HCT116 (cell line): Measurements from ENCODE around the gene DDN. TPM values are rescaled to one million over a fixed set of nuclear protein-coding genes. Genes with fewer than 3 reads are reported as not detected.

Source experiments
- ATAC-seq: fragments of 200-7000 bp; cut with Tn5 transposase; 2 replicates; pipeline ENCODE4 v1.9.1; 2020; ENCODE audit warnings: mild to moderate bottlenecking, moderate library complexity
- BruUV-seq: library from RNA; stranded (reverse); fragments of 400-500 nt; replicated peaks from 2 replicates; lab custom pipeline; 2021; lab: Mats Ljungman, UMichigan
- CTCF ChIA-PET: fragments of 300-600 bp; sonication (Branson Sonifier 250); formaldehyde crosslinking; loops from one replicate; lab custom pipeline; 2021; ENCODE audit warnings: antibody characterized with exemption; lab: Charles Lee
- POLR2A ChIA-PET: fragments of 300-600, 350-600 bp; sonication (Branson Sonifier 250); formaldehyde crosslinking; loops from one replicate; lab custom pipeline; 2021; ENCODE audit warnings: antibody characterized with exemption; lab: Charles Lee
- RAD21 ChIA-PET, 2 experiments: fragments of 300-600 bp; sonication (Branson Sonifier 250); formaldehyde crosslinking; loops; one replicate each; lab custom pipeline; 2023; ENCODE audit warnings: low total read pairs in 2 of 2; ENCODE audit not compliant: uncharacterized antibody in 2 of 2, unreplicated experiment in 2 of 2, low non-redundant PET in 1 of 2; lab: Charles Lee
- DNase-seq: peaks from one replicate; pipeline ENCODE4 v3.0.0-alpha.2; 2010; ENCODE audit warnings: low read depth, low spot score
- H2AFZ ChIP-seq: fragments of 200-600 bp; shearing (Covaris generic), sonication (generic); 2 replicates; pipeline ENCODE4 v1.6.1; 2017; ENCODE audit warnings: low read depth, mixed run types, mixed read lengths, antibody characterized with exemption, low read length; ENCODE audit not compliant: poor library complexity, severe bottlenecking
- H3K27ac ChIP-seq: 2 replicates; pipeline ENCODE4 v1.5.1; 2012; ENCODE audit warnings: low read depth, low read length
- H3K27me3 ChIP-seq: fragments of 200-600 bp; sonication (generic); 2 replicates; pipeline ENCODE4 v1.6.1; 2016; ENCODE audit warnings: mixed run types, low read length, mixed read lengths; ENCODE audit not compliant: insufficient read depth
- H3K36me3 ChIP-seq, 2 experiments: fragments of 200-500 bp in 1 of 2; fragments of 200-600 bp in 1 of 2; sonication (Bioruptor generic) in 1 of 2; sonication (generic) in 1 of 2; 2 replicates each; pipeline versions ENCODE4 v1.5.1 to v1.6.1; 2014 to 2016; ENCODE audit warnings: low read length in 2 of 2, inconsistent platforms in 1 of 2, mixed read lengths in 1 of 2, mixed run types in 1 of 2; ENCODE audit not compliant: insufficient read depth in 2 of 2, control insufficient read depth in 1 of 2
- H3K4me1 ChIP-seq, 2 experiments: fragments of 200-600 bp in 1 of 2; sonication (generic) in 1 of 2; 2 replicates each; pipeline versions ENCODE4 v1.5.1 to v1.6.1; 2012 to 2017; ENCODE audit warnings: low read length in 2 of 2, inconsistent platforms in 1 of 2, mild to moderate bottlenecking in 1 of 2, mixed read lengths in 1 of 2, mixed run types in 1 of 2, moderate library complexity in 1 of 2; ENCODE audit not compliant: insufficient read depth in 2 of 2, control insufficient read depth in 1 of 2
- H3K4me2 ChIP-seq: fragments of 200-600 bp; sonication (generic); 2 replicates; pipeline ENCODE4 v1.6.1; 2017; ENCODE audit warnings: mixed run types, low read length, mixed read lengths
- H3K4me3 ChIP-seq, 2 experiments: fragments of 200-600 bp in 1 of 2; sonication (generic) in 1 of 2; replicated peaks in 1 of 2; 2 replicates each; pipeline ENCODE4 v1.5.1; 2011 to 2016; ENCODE audit warnings: low read length in 2 of 2, control low read depth in 1 of 2, low read depth in 1 of 2, mild to moderate bottlenecking in 1 of 2, mixed read lengths in 1 of 2, mixed run types in 1 of 2
- H3K79me2 ChIP-seq: fragments of 200-600 bp; sonication (generic); 2 replicates; pipeline ENCODE4 v1.6.1; 2017; ENCODE audit warnings: mild to moderate bottlenecking, mixed run types, low read length, moderate library complexity, mixed read lengths; ENCODE audit not compliant: insufficient read depth
- H3K9ac ChIP-seq: fragments of 200-600 bp; sonication (generic); 2 replicates; pipeline ENCODE4 v1.6.1; 2016; ENCODE audit warnings: low read length, mixed read lengths
- H3K9me2 ChIP-seq: fragments of 200-600 bp; sonication (generic), shearing (Covaris generic); 2 replicates; pipeline ENCODE4 v1.6.1; 2017; ENCODE audit warnings: mixed run types, mild to moderate bottlenecking, moderate library complexity; ENCODE audit not compliant: insufficient read depth
- H3K9me3 ChIP-seq, 2 experiments: fragments of 200-500 bp in 1 of 2; fragments of 200-600 bp in 1 of 2; sonication (Bioruptor generic) in 1 of 2; sonication (generic) in 1 of 2; 2 replicates each; pipeline ENCODE4 v1.6.1; 2014 to 2017; ENCODE audit warnings: low read length in 2 of 2, mixed read lengths in 2 of 2, inconsistent platforms in 1 of 2, low read depth in 1 of 2, mild to moderate bottlenecking in 1 of 2, mixed run types in 1 of 2, moderate library complexity in 1 of 2; ENCODE audit not compliant: control insufficient read depth in 1 of 2, insufficient read depth in 1 of 2
- H4K20me1 ChIP-seq: fragments of 200-600 bp; sonication (generic), shearing (Covaris generic); 2 replicates; pipeline ENCODE4 v1.6.1; 2017; ENCODE audit warnings: mixed run types, mild to moderate bottlenecking, moderate library complexity; ENCODE audit not compliant: insufficient read depth
- CEBPB ChIP-seq: IDR thresholded peaks from 2 replicates; pipeline ENCODE4 v1.6.1; 2012; ENCODE audit warnings: low read depth
- EGR1 ChIP-seq: IDR thresholded peaks from 2 replicates; pipeline ENCODE4 v1.6.1; 2012; ENCODE audit warnings: low read depth
- EZH2 ChIP-seq: fragments of 200-600 bp; sonication (generic); IDR thresholded peaks from 2 replicates; pipeline ENCODE4 v1.6.1; 2017; ENCODE audit warnings: antibody characterized with exemption, mixed run types
- EZH2phosphoT487 ChIP-seq: fragments of 200-600 bp; IDR thresholded peaks from 2 replicates; pipeline ENCODE4 v1.6.1; 2018; ENCODE audit warnings: antibody characterized with exemption, borderline replicate concordance
- FOSL1 ChIP-seq: IDR thresholded peaks from 2 replicates; pipeline ENCODE4 v1.6.1; 2012; ENCODE audit warnings: low read depth
- JUND ChIP-seq: IDR thresholded peaks from 2 replicates; pipeline ENCODE4 v1.6.1; 2012
- POLR2A ChIP-seq: IDR thresholded peaks from 2 replicates; pipeline ENCODE4 v1.7.0; 2011; ENCODE audit warnings: borderline replicate concordance; ENCODE audit not compliant: insufficient read depth, insufficient read length; ENCODE audit errors: extremely low read depth
- POLR2AphosphoS5 ChIP-seq: IDR thresholded peaks from 2 replicates; pipeline ENCODE4 v1.6.1; 2011; ENCODE audit warnings: mild to moderate bottlenecking, low read depth, low read length, moderate library complexity
- RAD21 ChIP-seq: IDR thresholded peaks from 2 replicates; pipeline ENCODE4 v1.6.1; 2012; ENCODE audit warnings: low read depth, mild to moderate bottlenecking
- REST ChIP-seq: IDR thresholded peaks from 2 replicates; pipeline ENCODE4 v1.6.1; 2012; ENCODE audit warnings: low read depth
- SIN3A ChIP-seq: IDR thresholded peaks from 2 replicates; pipeline ENCODE4 v1.6.1; 2012; ENCODE audit warnings: low read depth
- SP1 ChIP-seq: IDR thresholded peaks from 2 replicates; pipeline ENCODE4 v1.6.1; 2012; ENCODE audit warnings: low read depth
- SRF ChIP-seq: IDR thresholded peaks from 2 replicates; pipeline ENCODE4 v1.6.1; 2012; ENCODE audit warnings: low read depth
- TCF7L2 ChIP-seq: IDR thresholded peaks from 2 replicates; pipeline ENCODE4 v1.7.0; 2011; ENCODE audit warnings: borderline replicate concordance, inconsistent platforms; ENCODE audit not compliant: insufficient read depth, insufficient read length; ENCODE audit errors: extremely low read depth
- YY1 ChIP-seq: IDR thresholded peaks from 2 replicates; pipeline ENCODE4 v1.6.1; 2011; ENCODE audit warnings: low read length, low read depth, moderate library complexity, mild to moderate bottlenecking; ENCODE audit not compliant: insufficient replicate concordance; ENCODE audit errors: extremely low read depth
- ZFX ChIP-seq: fragments of 450-650 bp; IDR thresholded peaks from 2 replicates; pipeline ENCODE4 v1.6.1; 2017
- ZNF274 ChIP-seq: fragments of 200-500 bp; sonication (Bioruptor generic); IDR thresholded peaks from 2 replicates; pipeline ENCODE4 v1.6.1; 2014; ENCODE audit warnings: mild to moderate bottlenecking, low read depth, low read length, inconsistent platforms
- intact Hi-C: fragments of 100-400 bp; cut with micrococcal nuclease; formaldehyde crosslinking; loops from 2 replicates; pipeline ENCODE4 v1.10.0; 2022
- total RNA-seq: library from RNA; stranded (reverse); gene quantifications from one replicate; pipeline ENCODE4 v1.2.1, GENCODE V29; 2021; ENCODE audit not compliant: unreplicated experiment
- TF ChIP-seq, protein P1 (sequence below), 3 experiments: fragments of 200-600 bp in 1 of 3; sonication (generic) in 1 of 3; IDR thresholded peaks in 2 of 3; conservative IDR thresholded peaks in 1 of 3; 2 replicates each; pipeline ENCODE4 v1.5.1; 2012 to 2017; ENCODE audit warnings: low read depth in 2 of 3, low read length in 2 of 3, antibody characterized with exemption in 1 of 3, borderline replicate concordance in 1 of 3, control low read depth in 1 of 3, mild to moderate bottlenecking in 1 of 3, mixed read lengths in 1 of 3, mixed run types in 1 of 3, moderate library complexity in 1 of 3; ENCODE audit not compliant: insufficient read depth in 1 of 3
- TF ChIP-seq, protein P2 (sequence below): IDR thresholded peaks from 2 replicates; pipeline ENCODE4 v1.6.1; 2011; ENCODE audit warnings: mild to moderate bottlenecking, low read length, moderate library complexity; ENCODE audit not compliant: insufficient replicate concordance; ENCODE audit errors: extremely low read depth
- TF ChIP-seq, protein P3 (sequence below): IDR thresholded peaks from 2 replicates; pipeline ENCODE4 v1.6.1; 2012

DDN gene
- total RNA-seq, 1 experiment from 2014 or later, result 8.1 TPM

DNA sequence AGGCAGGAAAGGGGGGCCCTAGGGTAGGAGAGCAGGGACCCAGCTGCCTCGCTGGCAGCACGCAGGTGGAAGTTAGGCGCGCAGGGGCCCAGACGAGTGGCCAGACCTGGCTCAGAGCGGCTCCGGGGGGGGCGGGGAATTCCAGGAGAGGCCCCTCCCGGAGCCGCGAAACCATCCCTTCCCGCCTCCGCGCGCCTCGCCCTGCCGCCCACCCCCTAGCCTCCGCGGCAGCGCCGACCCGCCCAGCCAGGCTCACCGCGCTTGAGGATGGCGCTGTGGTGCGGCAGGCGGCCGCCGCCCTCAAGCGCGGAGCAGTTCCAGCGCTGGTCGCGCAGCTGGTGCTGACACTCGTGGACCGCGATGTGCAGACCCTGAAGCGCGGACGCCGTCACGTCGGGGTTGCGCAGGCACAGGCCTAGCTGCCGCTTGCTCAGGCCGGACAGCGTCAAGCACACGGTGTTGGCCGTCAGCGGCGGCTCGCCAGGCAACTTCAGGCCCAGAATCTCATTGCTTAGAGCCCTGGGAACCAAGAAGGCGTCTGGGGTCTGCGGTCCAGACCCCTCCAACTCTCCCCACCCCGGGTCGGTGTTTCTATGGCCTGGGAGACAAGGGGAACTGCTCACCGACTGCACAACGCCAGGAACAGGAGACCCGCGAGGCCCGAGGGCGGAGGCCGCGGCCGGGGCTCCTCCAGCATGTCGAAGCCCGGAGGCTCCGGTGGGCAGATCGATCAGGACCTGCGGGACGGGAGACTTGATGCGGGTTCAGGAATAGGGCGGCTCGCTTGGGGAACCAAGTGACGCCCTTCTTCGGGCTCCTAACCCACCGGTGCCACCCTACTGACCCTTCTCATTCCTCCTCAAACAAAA lies 29.1 kb downstream of the DDN start:
- Histone ChIP-seq H3K79me2 (peaks cover 9% of the 10 kb centered on the region; the same call in 1 of the 2 replicates), H3K27me3 (no peaks in the 10 kb centered on the region), H3K9me2 (no peaks in the 10 kb centered on the region), H4K20me1 (no peaks in the 10 kb centered on the region), H3K4me3 (peak overlapping the region; percentile 52 to 82), H3K36me3 (no peaks in the 10 kb centered on the region), H2AFZ (no peak overlapping the region), H3K4me1 (peaks cover 6 to 20% of the 10 kb centered on the region in 2 experiments; a peak in 3 of 4 replicates), H3K9me3 (no peaks in the 10 kb centered on the region), H3K4me2 (peak overlapping the region; percentile 99), H3K27ac (no peak overlapping the region; the same call in 1 of the 2 replicates), H3K9ac (peak overlapping the region; percentile 87)
- BruUV-seq, result no TSS peak
- intact Hi-C loops, result no loop called here
- TF ChIP-seq ZFX (no peak), EZH2 (no peak), SIN3A (no peak), RAD21 (no peak), REST (no peak), SP1 (no peak), YY1 (no peak), POLR2A (no peak), ZNF274 (no peak), TCF7L2 (no peak), CEBPB (no peak), EZH2phosphoT487 (no peak), POLR2AphosphoS5 (no peak), FOSL1 (no peak), EGR1 (no peak), SRF (no peak), JUND (no peak)
- TF ChIP-seq, protein P1, sequence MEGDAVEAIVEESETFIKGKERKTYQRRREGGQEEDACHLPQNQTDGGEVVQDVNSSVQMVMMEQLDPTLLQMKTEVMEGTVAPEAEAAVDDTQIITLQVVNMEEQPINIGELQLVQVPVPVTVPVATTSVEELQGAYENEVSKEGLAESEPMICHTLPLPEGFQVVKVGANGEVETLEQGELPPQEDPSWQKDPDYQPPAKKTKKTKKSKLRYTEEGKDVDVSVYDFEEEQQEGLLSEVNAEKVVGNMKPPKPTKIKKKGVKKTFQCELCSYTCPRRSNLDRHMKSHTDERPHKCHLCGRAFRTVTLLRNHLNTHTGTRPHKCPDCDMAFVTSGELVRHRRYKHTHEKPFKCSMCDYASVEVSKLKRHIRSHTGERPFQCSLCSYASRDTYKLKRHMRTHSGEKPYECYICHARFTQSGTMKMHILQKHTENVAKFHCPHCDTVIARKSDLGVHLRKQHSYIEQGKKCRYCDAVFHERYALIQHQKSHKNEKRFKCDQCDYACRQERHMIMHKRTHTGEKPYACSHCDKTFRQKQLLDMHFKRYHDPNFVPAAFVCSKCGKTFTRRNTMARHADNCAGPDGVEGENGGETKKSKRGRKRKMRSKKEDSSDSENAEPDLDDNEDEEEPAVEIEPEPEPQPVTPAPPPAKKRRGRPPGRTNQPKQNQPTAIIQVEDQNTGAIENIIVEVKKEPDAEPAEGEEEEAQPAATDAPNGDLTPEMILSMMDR (IDR thresholded peaks at IDR 0.05 in 2 of 3, conservative IDR thresholded peaks at IDR 0.05 in 1 of 3; ENCODE audit: borderline replicate concordance in 1 of 3, insufficient read depth in 1 of 3, low read depth in 2 of 3, low read length in 2 of 3), result no peak
- TF ChIP-seq, protein P2, sequence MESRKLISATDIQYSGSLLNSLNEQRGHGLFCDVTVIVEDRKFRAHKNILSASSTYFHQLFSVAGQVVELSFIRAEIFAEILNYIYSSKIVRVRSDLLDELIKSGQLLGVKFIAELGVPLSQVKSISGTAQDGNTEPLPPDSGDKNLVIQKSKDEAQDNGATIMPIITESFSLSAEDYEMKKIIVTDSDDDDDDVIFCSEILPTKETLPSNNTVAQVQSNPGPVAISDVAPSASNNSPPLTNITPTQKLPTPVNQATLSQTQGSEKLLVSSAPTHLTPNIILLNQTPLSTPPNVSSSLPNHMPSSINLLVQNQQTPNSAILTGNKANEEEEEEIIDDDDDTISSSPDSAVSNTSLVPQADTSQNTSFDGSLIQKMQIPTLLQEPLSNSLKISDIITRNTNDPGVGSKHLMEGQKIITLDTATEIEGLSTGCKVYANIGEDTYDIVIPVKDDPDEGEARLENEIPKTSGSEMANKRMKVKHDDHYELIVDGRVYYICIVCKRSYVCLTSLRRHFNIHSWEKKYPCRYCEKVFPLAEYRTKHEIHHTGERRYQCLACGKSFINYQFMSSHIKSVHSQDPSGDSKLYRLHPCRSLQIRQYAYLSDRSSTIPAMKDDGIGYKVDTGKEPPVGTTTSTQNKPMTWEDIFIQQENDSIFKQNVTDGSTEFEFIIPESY, result no peak
- TF ChIP-seq, protein P3, sequence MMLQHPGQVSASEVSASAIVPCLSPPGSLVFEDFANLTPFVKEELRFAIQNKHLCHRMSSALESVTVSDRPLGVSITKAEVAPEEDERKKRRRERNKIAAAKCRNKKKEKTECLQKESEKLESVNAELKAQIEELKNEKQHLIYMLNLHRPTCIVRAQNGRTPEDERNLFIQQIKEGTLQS, result no peak
- CTCF ChIA-PET, result no interaction called here
- no peak for ATAC-seq
- POLR2A ChIA-PET, result no interaction called here
- RAD21 ChIA-PET, result no interaction called here
- DNase-seq, result no peak
